ENCODE data around the gene TSPEAR.
A peak's percentile ranks its signal among the peaks of the same experiment; 100 is the strongest.
"Not testable (repeated sequence)": the region's sequence is repeated elsewhere in the genome, so short reads cannot be mapped to it uniquely, and the experiment has no call there.

TSPEAR gene

DNA sequence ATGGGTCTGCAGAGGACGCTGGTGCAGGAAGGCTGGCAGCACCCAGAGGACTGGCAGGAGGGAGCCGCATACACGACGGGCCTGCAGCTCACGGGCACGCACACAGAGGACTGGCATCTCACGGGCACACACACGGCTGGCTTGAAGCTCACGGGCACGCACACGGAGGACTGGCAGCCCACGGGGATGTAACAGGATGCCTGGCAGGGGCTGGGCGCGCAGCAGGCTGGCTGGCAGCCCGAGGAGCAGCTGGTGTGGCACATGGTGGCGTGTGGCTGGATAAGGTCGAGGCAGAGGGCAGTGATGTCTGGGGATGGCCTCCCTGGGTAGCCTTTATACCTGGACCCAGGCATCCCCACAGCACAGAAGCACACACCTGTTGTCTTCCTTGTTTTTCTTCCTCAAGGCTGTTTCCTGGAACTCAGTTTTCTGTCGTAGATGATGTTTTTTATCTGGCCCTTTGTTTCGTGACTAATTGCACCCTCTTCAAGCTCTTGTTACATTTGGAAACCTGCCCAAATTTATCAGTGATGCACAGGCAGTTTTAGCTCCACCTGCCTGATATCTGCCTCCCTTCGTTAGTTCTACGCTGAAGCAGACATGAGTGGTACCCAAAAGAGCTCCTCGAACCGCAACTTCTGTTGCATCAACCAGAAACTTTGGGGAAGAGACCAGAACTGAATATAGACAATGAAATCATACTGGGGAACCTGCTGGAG, 29.4 kb downstream of the TSPEAR start, which contains the start of gene KRTAP12-1:
TSS of gene KRTAP12-1 (minus strand) at position 303 of the 719 bp plus-strand sequence. CDS start at position 263, 40 bp downstream.
- no peak for ATAC-seq

DNA sequence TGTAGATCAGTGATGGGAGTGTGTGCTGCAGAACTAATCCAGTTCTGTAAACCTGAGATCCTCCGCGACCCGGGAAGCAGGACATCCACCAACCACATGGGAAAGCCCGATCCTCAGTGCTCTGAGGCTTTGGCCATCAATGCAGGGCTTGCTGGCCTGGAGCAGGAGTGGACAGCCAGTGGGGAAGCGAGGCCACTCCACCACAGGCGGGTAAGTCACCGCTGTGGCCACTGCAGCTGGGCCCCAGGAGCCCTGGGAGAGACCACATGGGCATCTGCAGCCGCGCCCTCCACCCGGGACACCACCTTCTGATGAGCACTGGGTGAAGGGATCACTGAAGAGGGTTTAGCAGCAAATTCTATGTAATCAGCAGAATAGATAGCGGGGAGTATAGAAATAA, 30.2 kb downstream of the TSPEAR start:
- ATAC-seq = no peak

DNA sequence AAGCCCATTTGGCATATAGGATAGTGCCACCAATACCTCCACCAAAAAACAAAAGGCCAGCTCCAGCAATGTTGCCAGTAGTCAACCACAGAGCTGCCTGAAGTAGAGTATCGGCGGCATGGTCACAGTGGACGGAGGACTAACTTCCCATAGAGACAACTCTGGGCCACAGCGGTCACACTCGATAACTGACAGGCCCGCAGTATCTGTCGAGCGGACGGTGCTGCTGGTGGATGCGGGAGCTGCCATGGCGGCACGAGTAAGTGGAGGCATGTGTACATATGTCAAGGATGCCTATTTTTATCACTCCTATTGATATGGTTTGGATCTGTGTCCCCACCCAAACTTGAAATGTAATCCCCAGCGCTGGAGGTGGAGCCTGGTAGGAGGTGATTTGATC, 33.5 kb downstream of the TSPEAR start:
- ATAC-seq = no peak

DNA sequence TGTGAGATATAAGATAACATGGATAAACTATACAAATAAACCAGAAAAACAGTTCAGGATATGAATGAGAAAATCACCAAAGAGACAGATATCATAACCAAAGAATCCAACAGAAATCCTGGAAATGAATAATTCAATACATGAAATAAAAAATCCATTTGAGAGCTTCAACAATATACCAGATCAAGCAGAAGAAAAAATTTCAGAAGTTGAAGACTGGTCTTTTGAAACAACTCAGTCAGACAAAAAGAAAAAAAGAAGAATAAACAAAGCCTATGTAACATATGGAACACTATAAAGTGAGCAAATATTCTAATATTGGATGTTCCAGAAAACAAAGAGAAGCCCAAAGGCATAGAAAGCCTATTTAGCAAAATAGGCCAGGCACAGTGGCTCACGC, 39.5 kb downstream of the TSPEAR start:
- ATAC-seq = no peak

DNA sequence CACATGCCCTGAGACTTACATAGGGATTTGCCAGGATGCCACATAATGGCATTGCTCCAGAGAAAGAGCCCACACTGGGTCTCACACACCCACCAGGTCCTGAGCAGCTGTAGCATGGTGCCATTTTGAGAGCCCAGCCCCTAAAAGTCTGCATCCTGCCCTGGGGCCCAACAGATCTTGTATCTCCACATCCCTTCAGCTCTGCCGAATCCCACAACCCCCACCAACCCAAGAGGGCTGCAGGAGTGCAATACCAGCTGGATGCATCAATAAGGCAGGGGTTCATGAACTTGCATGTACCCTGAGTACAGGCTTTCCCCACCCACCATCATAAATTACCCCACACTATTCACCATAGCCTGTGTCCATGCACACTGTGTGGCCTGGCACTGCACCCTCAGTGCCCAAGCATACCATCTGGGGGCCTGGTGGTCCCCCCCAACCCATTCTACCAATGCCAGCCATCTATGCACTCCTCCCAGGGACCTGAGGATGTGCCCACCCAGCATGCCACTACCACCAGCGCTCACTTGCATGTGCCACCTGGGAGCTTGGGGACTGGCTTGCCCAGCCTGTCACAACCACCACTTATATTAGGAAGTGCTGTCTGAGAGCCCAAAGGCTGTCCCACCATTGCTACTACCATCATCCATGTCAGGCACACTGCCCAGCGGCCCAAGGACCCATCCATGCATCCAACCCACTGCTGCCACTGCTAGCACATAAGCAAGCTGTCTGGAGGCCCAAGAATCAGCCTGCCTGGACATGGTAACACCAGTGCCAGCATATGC, 40.5 kb downstream of the TSPEAR start:
- ATAC-seq = no peak

DNA sequence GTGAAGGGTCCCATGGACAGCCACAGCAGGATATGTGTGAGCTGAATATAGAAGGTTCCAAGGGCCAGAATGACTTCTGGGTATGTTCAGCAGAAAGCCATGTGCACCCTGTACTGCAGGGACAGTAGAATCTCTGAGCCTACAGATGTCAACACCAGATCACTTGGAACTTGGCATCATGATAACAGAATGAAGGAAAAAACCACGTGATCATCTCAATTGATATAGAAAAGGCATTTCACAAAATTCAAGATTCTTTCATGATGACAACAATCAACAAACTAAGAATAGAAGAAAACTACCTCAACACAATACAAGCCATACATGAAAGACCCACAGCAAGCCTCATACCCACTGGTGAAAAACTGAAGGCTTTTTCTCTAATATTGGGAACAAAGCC, 43.8 kb downstream of the TSPEAR start:
- no peak for ATAC-seq

DNA sequence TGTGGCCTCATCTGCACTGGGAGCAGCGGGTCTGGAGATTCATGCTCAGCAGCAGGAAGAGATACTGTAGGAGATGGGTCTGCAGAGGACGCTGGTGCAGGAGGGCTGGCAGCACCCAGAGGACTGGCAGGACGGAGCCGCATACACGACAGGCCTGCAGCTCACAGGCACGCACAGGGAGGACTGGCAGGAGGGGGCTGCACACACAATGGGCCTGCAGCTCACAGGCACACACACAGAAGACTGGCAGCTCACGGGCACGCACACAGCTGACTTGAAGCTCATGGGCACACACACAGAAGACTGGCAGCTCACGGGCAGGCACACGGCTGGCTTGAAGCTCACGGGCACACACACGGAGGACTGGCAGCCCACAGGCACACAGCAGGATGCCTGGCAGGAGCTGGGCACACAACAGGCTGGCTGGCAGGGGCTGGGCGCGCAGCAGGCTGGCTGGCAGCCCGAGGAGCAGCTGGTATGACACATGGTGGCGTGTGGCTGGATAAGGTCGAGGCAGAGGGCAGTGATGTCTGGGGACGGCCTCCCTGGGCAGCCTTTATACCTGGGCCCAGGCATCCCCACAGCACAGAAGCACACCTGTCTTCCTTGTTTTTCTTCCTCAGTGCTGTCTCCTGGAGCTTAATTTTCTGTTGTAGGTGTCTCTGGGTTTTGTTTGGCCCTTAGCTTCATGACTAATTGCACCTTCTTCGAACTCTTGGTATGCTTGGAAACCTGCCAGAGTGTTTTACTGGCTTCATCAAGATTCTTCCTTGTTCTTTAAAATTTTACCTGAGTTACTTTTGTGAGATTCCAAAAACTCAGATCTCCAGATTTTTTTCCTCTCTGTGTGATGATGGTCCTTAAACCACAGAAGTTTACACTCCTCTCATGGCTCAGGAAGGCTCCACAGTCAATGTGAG, 44.7 kb downstream of the TSPEAR start, which contains the start of gene KRTAP12-2:
TSS of gene KRTAP12-2 (minus strand) at position 527 of the 920 bp plus-strand sequence. CDS start at position 486, 41 bp downstream.
- ATAC-seq = no peak

DNA sequence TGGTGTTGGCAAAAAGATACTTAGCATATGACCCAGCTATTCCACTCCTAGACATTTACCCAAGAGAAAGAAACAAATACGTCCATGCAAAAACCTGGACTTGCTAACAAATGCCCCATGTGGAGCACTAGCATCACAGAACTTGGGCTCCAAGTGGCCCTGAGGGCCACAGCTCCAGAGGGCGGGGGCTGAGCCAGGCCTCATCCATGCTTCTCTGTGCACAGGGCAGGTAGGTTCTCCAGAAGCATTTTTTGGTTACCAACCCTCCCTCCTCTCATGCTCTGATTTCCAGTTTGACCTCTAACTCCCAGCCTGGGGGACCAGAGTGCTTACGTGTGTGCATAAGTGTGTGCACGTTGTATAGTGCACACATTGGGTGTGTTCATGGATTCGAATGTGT, 46.7 kb downstream of the TSPEAR start:
- no peak for ATAC-seq

DNA sequence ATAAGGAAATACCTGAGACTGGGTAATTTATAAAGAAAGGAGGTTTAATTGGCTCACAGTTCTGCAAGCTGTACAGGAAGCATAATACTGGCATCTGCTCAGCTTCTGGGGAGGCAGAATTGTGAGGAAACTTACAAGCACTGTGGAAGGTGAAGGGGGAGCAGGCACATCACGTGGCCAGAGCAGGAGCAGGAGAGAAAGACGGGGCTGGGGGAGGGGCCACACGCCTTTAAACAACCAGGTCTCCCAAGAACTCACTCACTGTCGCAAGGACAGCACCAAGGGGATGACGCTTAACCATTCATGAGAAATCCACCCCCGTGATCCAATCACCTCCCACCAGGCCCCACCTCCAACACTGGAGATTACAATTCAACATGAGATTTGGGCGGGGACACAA, 49.8 kb downstream of the TSPEAR start:
- not testable (repeated sequence) for ATAC-seq

DNA sequence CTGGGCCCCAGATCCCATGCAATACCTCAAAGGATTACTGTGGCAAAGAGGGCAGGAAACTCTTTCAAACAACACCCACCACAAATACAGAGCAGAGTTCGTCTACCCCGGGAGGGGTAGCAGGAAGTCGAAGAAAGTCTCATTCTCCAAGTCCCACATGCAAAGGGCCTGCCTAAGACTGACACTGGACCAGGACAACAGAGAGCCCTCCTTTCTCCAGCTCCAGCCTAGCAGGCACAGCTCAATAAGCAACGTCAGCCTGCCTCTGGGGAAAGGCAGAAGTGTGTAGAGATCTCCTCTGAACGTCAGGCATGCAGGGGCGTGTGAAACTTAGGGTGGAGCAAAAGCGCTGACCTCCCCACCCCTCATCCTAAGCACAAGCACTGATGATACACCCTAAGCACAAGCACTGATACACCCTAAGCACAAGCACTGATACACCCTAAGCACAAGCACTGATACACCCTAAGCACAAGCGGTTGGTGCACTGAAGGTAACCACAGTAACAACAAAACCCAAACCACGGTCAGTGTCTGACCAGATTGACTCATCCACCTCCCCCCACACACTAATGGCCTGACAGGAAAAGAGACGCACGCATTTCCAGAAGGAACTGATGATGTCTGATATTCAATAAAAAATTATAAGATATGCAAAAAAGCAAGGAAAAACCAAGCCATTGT, 52.3 kb downstream of the TSPEAR start:
- no peak for ATAC-seq

DNA sequence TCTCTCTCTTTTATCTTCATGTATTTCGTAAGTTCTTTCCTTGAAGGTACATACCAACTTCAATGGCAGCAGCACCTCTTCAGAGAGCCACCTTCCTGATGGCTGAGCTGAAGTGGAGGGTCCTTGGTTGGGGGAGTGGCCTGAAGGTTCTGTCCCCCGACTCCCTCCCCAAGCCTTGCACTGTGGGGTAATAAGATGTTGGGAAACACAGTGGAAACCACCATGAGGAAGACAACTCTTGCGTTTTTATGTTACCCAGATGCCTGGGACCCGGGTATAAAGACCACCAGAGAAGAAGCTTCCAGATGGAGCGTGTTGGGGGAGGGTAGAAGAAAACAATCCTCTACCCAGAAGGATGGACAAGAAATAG, 52.8 kb downstream of the TSPEAR start:
- ATAC-seq = no peak

DNA sequence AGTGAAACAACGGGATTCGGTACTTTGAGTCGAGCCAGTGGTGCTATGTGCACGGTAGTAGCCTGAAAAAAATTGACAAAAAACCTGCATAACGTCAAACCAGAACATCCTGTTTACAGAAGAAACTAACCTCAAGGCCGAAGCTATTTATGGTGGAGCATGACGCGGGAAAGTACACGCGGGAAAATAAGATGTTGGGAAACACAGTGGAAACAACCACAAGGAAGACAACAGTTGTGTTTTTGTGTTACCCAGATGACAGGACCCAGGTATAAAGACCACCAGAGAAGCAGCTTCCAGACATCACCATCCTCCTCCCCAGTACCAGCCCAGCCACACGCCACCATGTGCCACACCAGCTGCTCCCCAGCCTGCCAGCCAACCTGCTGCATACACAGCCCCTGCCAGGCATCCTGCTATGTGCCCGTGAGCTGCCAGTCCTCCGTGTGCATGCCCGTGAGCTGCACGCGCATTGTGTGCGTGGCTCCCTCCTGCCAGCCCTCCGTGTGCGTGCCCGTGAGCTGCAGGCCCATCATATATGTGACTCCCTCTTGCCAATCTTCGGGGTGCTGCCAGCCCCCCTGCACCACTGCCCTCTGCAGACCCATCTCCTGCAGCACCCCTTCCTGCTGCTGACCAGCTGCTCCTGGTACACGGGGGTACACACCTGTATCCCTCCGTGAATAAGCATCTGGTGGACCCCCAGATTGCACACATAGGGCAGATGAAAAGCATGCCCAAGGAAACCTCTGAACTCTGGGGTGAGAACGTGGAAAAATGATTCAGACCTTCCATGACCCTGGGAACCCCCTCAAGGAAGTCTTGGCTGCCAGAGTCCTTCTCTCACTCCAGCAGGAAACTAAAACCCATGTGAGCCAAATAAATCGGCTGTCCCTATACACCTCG, 53.5 kb downstream of the TSPEAR start, which contains the start of gene KRTAP12-3:
TSS of gene KRTAP12-3 (plus strand) at position 298 of the 906 bp plus-strand sequence. CDS start at position 346, 48 bp downstream.
- ATAC-seq = peak in 1 of 2 donors; percentile 55

DNA sequence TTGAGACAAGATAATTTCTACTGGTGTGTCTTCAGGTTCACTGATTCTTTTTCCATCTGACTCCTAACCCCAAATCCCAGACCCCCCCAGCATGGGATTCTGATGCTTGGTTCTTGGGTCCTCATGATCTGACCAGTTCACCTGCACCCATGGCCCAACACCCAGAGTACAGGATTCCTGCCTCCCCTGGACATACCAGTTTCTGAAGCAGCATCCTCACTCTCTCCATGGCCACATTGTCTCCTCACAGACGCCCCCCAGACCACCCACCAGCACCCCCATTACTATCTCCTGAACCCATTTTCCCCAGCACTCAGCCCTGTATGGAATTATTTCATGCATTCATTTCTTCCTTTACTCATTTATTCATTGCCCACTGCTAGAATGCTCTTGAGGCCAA, 54.5 kb downstream of the TSPEAR start:
- ATAC-seq = no peak

DNA sequence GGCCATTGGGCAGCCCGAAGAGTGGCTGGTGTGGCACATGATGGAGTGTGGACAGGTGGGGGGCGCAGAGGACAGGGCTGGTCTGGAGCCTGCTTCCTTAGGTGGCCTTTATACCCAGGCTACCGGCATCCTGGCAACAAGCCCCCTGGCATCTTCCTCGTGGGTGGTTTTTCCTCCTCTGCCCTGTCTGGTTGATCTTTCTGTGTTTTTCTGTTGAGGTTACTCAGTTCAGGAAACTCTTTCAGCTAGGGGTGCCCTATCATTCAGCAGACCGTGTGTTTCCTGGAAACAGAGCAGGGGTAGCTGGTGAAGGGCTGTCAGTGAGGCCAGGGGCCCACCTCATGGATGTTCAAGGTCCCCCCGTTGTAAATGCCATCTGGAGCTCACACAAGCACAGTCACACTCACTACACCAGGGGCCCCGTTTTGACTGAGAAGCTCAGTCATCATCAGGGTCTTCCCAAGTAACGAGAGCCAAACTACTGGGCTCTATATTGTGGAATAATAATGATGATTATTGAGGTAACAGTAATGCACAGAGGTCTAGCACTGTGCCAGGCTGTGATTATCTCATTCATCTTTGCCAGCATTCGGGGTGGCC, 56.7 kb downstream of the TSPEAR start, which contains the start of gene KRTAP12-4:
TSS of gene KRTAP12-4 (minus strand) at position 84 of the 600 bp plus-strand sequence. CDS start at position 39, 45 bp downstream.
- no peak for ATAC-seq

DNA sequence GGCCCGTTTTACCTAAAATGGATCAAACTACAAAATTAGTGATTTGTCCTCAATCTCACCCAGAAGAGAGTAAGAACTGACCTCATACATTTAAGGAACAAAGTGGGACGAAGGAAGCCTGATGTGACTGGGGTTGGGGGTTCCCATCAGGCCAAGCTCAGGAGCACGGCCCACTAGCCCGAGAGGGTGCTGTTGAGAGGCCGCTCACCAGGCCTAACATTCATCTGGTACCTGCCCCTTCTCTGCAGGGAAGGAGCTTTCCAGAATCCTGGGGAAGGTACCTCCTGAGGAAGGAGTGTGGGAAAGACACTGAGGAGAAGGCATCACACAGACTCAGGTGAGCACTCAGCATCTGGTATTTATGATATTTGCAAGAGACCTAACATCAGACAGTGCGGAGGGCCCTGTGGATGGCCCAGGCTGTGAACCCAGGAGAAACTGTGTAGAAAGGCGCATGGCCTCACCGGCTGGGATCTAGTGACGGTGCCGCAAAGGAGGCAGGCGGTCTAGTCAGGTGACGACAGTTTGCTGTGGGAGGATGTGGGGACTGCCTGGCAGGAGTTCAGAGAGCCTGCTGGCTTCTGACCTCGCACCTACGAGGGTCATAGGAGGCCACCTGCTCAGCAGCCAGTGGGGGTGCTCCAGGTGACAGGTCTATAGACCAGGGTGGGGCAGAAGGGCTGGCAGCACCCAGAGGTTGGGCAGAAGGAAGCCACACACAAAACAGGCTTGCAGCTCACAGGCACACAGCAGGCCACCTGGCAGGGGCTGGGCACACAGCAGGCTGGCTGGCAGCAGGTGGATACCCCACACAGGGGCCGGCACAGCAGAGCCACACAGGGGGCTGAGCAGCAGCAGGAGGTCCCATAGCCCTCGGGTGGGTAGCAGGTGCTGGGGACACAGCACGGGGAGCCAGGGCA, 57.5 kb downstream of the TSPEAR start:
- ATAC-seq = peak in 1 of 2 donors; percentile 17

DNA sequence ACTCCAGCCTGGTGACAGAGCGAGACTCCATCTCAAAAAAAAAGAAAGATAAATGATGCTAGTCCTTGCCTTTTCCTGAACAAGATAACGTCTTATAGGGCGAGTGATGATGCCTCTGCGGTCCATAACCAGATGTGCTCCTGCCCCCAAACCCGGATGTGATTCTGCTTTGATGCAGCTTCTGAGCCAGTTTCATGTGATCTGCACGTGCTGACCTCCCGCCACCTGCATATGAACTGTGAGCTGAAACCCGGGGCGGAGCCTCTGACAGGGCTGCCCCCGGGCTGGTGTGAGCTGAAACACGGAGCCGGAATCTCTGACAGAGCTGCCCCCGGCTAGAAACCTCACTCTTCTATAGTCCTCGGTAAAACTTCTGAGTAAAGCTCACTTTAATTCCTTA, 58.2 kb downstream of the TSPEAR start:
- ATAC-seq = no peak

DNA sequence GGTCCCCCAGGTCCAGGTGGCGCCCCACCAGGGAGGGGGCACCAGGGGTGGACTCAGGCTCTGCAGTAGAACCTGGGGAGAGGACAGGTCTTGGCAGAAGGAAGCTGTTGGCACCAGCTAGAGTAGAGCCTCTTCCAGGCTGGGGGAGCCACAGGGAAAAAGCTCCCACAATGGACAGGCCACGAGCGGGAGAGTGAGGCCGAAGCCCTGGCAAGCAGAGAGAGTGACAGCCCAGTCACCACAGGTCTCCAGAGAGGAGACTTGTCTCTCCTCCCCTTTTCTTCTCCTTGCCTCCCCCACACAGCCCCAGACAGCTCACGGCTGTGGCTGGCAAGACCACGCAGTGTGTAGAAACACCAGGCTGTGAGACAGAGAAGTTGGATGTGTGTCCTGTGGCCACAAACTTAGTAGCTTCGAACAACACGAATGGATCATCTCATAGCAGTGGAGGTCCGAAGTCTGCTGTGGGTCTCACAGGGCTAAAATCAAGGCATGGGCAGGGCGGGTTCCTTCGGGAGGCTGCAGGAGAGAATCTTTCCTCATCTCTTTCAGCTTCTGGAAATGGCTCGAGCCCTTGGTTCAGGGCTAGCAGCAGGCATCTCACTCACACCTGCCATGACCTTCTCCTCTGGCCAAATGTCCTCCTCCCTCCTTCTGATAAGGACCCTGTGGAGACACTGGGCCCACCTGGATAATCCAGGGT, 60.2 kb downstream of the TSPEAR start:
- no peak for ATAC-seq

DNA sequence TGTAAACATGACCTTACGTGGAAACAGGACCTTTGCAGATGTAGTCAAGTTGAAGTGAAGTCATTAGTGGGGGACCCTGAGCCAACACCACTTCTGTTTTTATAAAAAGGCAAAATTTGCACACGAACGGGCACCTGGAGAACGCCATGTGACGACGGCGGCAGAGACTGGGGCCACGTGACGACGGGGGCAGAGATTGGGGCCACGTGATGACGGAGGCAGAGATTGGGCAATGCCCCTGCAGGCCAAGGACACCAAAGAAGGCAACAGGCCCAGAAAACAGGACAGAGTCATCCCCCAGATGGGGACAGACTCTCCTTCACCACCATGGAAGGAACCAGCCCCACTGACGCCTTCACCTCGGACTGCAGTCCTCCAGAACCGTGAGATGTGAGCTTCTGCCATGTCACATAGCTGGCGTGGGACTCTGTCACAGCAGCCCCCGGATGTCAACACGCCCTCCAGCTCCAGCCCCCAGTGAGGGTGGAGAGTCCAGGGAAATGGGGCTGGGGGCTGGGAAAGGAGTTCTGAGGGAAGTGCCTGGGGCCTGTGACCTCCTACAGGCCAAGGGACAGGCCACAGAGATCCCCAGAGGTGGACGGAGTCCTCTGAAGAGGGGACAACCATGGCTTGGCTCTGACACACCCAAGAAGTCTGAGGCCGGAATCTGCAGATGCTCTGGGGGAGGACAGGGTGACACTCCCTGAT, 61.0 kb downstream of the TSPEAR start:
- no peak for ATAC-seq

All from activated CD4-positive, CD25-positive, alpha-beta regulatory T cell treated with anti-CD3 and anti-CD28 coated beads, Interleukin-2, amount 50 U/mL, for 24 hours (primary cell).